Endodermal cell (in vitro differentiated cells): ENCODE data around the gene KAZN. TPM values are rescaled to one million over a fixed set of nuclear protein-coding genes. Genes with fewer than 3 reads are reported as not detected.
A peak's percentile ranks its signal among the peaks of the same experiment; 100 is the strongest.

Experiments
- DNase-seq: peaks from one replicate; pipeline ENCODE4 v3.0.0-alpha.2; 2017
- H3K27ac ChIP-seq: 2 replicates; pipeline ENCODE4 v1.5.1; 2013; ENCODE audit warnings: mild to moderate bottlenecking, low read depth, low read length, moderate library complexity
- H3K27me3 ChIP-seq: 2 replicates; pipeline ENCODE4 v1.6.1; 2013; ENCODE audit warnings: mild to moderate bottlenecking, low read length, moderate library complexity; ENCODE audit not compliant: insufficient read depth, control insufficient read depth, poor library complexity, severe bottlenecking
- H3K36me3 ChIP-seq: 2 replicates; pipeline ENCODE4 v1.7.0; 2013; ENCODE audit warnings: mild to moderate bottlenecking, low read length, moderate library complexity; ENCODE audit not compliant: control insufficient read depth, insufficient read depth
- H3K4me1 ChIP-seq: one replicate; pipeline ENCODE4 v1.7.0; 2013; ENCODE audit warnings: low read length; ENCODE audit not compliant: control insufficient read depth, insufficient read depth
- H3K4me3 ChIP-seq: 2 replicates; pipeline ENCODE4 v1.5.1; 2013; ENCODE audit warnings: mild to moderate bottlenecking, low read length, moderate library complexity
- H3K9ac ChIP-seq: 2 replicates; pipeline ENCODE4 v1.6.1; 2013; ENCODE audit warnings: mild to moderate bottlenecking, low read length, moderate library complexity; ENCODE audit not compliant: poor library complexity, severe bottlenecking; ENCODE audit errors: extremely low read depth
- H3K9me3 ChIP-seq: 2 replicates; pipeline ENCODE4 v1.6.1; 2013; ENCODE audit warnings: mild to moderate bottlenecking, low read length, moderate library complexity; ENCODE audit not compliant: control insufficient read depth
- H3K27ac Mint-ChIP-seq: 2 replicates; pipeline ENCODE4 v1.8.0; 2020; ENCODE audit warnings: mixed read lengths
- H3K27me3 Mint-ChIP-seq: 2 replicates; pipeline ENCODE4 v1.8.0; 2021; ENCODE audit warnings: mild to moderate bottlenecking, mixed read lengths; ENCODE audit not compliant: insufficient read depth
- H3K36me3 Mint-ChIP-seq: 2 replicates; pipeline ENCODE4 v1.8.0; 2020; ENCODE audit warnings: low read depth, mixed read lengths
- H3K4me1 Mint-ChIP-seq: 2 replicates; pipeline ENCODE4 v1.8.0; 2020; ENCODE audit warnings: mixed read lengths
- H3K4me3 Mint-ChIP-seq: 2 replicates; pipeline ENCODE4 v1.8.0; 2020; ENCODE audit warnings: mild to moderate bottlenecking, moderate library complexity, mixed read lengths
- H3K9me3 Mint-ChIP-seq: 2 replicates; pipeline ENCODE4 v1.8.0; 2020; ENCODE audit warnings: mild to moderate bottlenecking, mixed read lengths
- WGBS, 2 experiments: methylation state at CpG; one replicate each; pipeline versions ENCODE4 v1.1.5 to v1.1.7; 2013; ENCODE audit warnings: missing lambda C conversion rate in 2 of 2, mixed read lengths in 1 of 2; ENCODE audit not compliant: insufficient coverage in 1 of 2, insufficient read length in 1 of 2; 5-methylcytosine and 5-hydroxymethylcytosine counted together
- total RNA-seq, 2 donors: library from RNA; stranded (reverse); fragmentation: NEBNext Ultra II Directional in 1 of 2; extraction: Animal tissue kit (Norgen Biotek cat#: 25700) in 1 of 2; gene quantifications; 2 replicates in 1 of 2; 3 replicates in 1 of 2; pipeline ENCODE4 v1.2.1, GENCODE V29; 2021
- TF ChIP-seq, protein P1 (sequence below): fragments of 200-600 bp; sonication (generic); conservative IDR thresholded peaks from 2 replicates; pipeline ENCODE4 v1.5.0; 2021; ENCODE audit warnings: antibody characterized with exemption, mild to moderate bottlenecking

The KAZN gene
- total RNA-seq, 2 donors from 2014 or later, result 12.4 to 13.9 TPM

DNA sequence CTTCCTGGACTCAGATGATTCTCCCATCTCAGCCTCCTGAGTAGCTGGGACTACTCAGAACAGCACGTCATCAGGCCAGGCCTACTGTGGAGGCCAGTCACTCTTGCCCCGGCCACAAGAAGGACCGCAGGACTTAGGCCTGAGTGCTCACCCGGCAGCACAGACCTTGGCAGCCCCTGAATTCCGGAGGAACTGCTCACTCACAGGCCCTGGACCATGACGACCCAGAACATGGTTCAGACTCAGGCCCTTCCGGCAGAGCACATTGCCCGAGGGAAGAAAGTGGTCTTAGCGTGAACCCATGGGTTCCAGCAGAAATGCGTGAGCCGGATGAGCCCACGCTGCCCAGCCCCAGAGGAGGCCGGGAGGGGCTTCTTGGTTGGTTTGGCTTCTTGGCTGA is 377.8 kb downstream of the KAZN start:
- no peak overlapping the region for H3K27ac Mint-ChIP-seq
- H3K36me3 ChIP-seq, result no peaks in the 10 kb centered on the region
- 91 to 94% methylated on average over 13 of the region's 13 CpGs for WGBS, 2 experiments
- H3K9me3 ChIP-seq, result peaks cover 9% of the 10 kb centered on the region
- no peak overlapping the region for H3K4me3 Mint-ChIP-seq
- H3K36me3 Mint-ChIP-seq, result peaks cover 8% of the 10 kb centered on the region
- TF ChIP-seq, protein P1, sequence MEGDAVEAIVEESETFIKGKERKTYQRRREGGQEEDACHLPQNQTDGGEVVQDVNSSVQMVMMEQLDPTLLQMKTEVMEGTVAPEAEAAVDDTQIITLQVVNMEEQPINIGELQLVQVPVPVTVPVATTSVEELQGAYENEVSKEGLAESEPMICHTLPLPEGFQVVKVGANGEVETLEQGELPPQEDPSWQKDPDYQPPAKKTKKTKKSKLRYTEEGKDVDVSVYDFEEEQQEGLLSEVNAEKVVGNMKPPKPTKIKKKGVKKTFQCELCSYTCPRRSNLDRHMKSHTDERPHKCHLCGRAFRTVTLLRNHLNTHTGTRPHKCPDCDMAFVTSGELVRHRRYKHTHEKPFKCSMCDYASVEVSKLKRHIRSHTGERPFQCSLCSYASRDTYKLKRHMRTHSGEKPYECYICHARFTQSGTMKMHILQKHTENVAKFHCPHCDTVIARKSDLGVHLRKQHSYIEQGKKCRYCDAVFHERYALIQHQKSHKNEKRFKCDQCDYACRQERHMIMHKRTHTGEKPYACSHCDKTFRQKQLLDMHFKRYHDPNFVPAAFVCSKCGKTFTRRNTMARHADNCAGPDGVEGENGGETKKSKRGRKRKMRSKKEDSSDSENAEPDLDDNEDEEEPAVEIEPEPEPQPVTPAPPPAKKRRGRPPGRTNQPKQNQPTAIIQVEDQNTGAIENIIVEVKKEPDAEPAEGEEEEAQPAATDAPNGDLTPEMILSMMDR, result no peak
- DNase-seq, result no peak
- H3K27ac ChIP-seq, result no peak overlapping the region
- no peaks in the 10 kb centered on the region for H3K27me3 ChIP-seq
- H3K4me1 Mint-ChIP-seq, result peaks cover 1% of the 10 kb centered on the region
- H3K27me3 Mint-ChIP-seq, result no peaks in the 10 kb centered on the region
- H3K9ac ChIP-seq, result no peak overlapping the region
- no peak overlapping the region for H3K4me3 ChIP-seq
- no peaks in the 10 kb centered on the region for H3K4me1 ChIP-seq
- H3K9me3 Mint-ChIP-seq, result peaks cover 7% of the 10 kb centered on the region

- H3K4me3 Mint-ChIP-seq, result no peak overlapping the region
- H3K36me3 Mint-ChIP-seq, result peaks cover 7% of the 10 kb centered on the region
- Histone ChIP-seq H3K4me3 (no peak overlapping the region), H3K36me3 (no peaks in the 10 kb centered on the region), H3K27me3 (no peaks in the 10 kb centered on the region), H3K4me1 (no peaks in the 10 kb centered on the region), H3K27ac (no peak overlapping the region), H3K9me3 (peaks cover 9% of the 10 kb centered on the region), H3K9ac (no peak overlapping the region)
- H3K9me3 Mint-ChIP-seq, result peaks cover 7% of the 10 kb centered on the region
- TF ChIP-seq, protein P1, result no peak
- 90 to 95% methylated on average over 6 to 15 of the region's 15 CpGs for WGBS, 2 experiments
- no peaks in the 10 kb centered on the region for H3K4me1 Mint-ChIP-seq
- no peak for DNase-seq
- no peak overlapping the region for H3K27ac Mint-ChIP-seq
- no peaks in the 10 kb centered on the region for H3K27me3 Mint-ChIP-seq
Observed at GRCh38 chr1:14977338-14977931, 378.9 kb downstream of the KAZN start.

GRCh38 chr1:14980621-14981218 is 382.2 kb downstream of the KAZN start:
- no peaks in the 10 kb centered on the region for H3K36me3 ChIP-seq
- peak overlapping the region; percentile 82 for H3K27ac ChIP-seq
- H3K27me3 ChIP-seq, result no peaks in the 10 kb centered on the region
- no peaks in the 10 kb centered on the region for H3K4me1 Mint-ChIP-seq
- no peak for DNase-seq
- no peak overlapping the region for H3K4me3 ChIP-seq
- H3K4me3 Mint-ChIP-seq, result no peak overlapping the region
- H3K36me3 Mint-ChIP-seq, result no peaks in the 10 kb centered on the region
- no peaks in the 10 kb centered on the region for H3K9me3 ChIP-seq
- no peaks in the 10 kb centered on the region for H3K27me3 Mint-ChIP-seq
- H3K9me3 Mint-ChIP-seq, result no peaks in the 10 kb centered on the region
- no peak overlapping the region for H3K27ac Mint-ChIP-seq
- no peaks in the 10 kb centered on the region for H3K4me1 ChIP-seq
- TF ChIP-seq, protein P1, result no peak
- WGBS, 2 experiments, result 65 to 84% methylated on average over 11 to 17 of the region's 17 CpGs
- H3K9ac ChIP-seq, result no peak overlapping the region
